ENCODE measurements around the gene EDEM2.

EDEM2 gene

GRCh38 chr20:35134880-35135279 lies 12.3 kb downstream of the EDEM2 start:
- in situ Hi-C loops (cut with HindIII; ENCODE audit: low pct_ligation_motif_present, low sequenced_read_pairs), result no loop called here
- no peaks in the 10 kb centered on the region for H3K27me3 ChIP-seq (replicated peaks)
- DNase-seq, result no peak
- H3K36me3 ChIP-seq (replicated peaks), result peaks cover 23% of the 10 kb centered on the region
- H3K4me3 ChIP-seq (ENCODE audit: low read depth, low read length), result no peak overlapping the region
- TF ChIP-seq CTCF (IDR thresholded peaks at IDR 0.05; ENCODE audit: low read depth, low read length, missing control alignments), result no peak
- no peak overlapping the region for H3K27ac ChIP-seq

- H3K27ac ChIP-seq, result no peak overlapping the region
- no peak for DNase-seq
- in situ Hi-C loops (cut with HindIII; ENCODE audit: low pct_ligation_motif_present, low sequenced_read_pairs), result no loop called here
Measured at GRCh38 chr20:35134472-35134871, 12.7 kb downstream of the EDEM2 start.

GRCh38 chr20:35133735-35134134 lies 13.4 kb downstream of the EDEM2 start:
- in situ Hi-C loops (cut with HindIII; ENCODE audit: low pct_ligation_motif_present, low sequenced_read_pairs), result no loop called here
- TF ChIP-seq CTCF (IDR thresholded peaks at IDR 0.05; ENCODE audit: low read depth, low read length, missing control alignments), result no peak
- no peak overlapping the region for H3K4me3 ChIP-seq (ENCODE audit: low read depth, low read length)
- no peak for DNase-seq
- H3K36me3 ChIP-seq (replicated peaks), result peaks cover 23% of the 10 kb centered on the region
- no peak overlapping the region for H3K27ac ChIP-seq
- no peaks in the 10 kb centered on the region for H3K27me3 ChIP-seq (replicated peaks)

More at GRCh38 chr20:35134472-35134871, 12.7 kb downstream of the EDEM2 start:
- Histone ChIP-seq H3K36me3 (replicated peaks) (peaks cover 23% of the 10 kb centered on the region), H3K27me3 (replicated peaks) (no peaks in the 10 kb centered on the region), H3K4me3 (ENCODE audit: low read depth, low read length) (no peak overlapping the region)
- TF ChIP-seq CTCF (IDR thresholded peaks at IDR 0.05; ENCODE audit: low read depth, low read length, missing control alignments), result no peak

- H3K27ac ChIP-seq, result no peak overlapping the region
- peaks cover 20% of the 10 kb centered on the region for H3K36me3 ChIP-seq (replicated peaks)
- H3K4me3 ChIP-seq (ENCODE audit: low read depth, low read length), result no peak overlapping the region
- TF ChIP-seq CTCF (IDR thresholded peaks at IDR 0.05; ENCODE audit: low read depth, low read length, missing control alignments), result no peak
- in situ Hi-C loops (cut with HindIII; ENCODE audit: low pct_ligation_motif_present, low sequenced_read_pairs), result no loop called here
- H3K27me3 ChIP-seq (replicated peaks), result no peaks in the 10 kb centered on the region
- no peak for DNase-seq
Measured at GRCh38 chr20:35133031-35133430, 14.1 kb downstream of the EDEM2 start.

GRCh38 chr20:35131934-35132333 lies 15.2 kb downstream of the EDEM2 start:
- Histone ChIP-seq H3K27me3 (replicated peaks) (no peaks in the 10 kb centered on the region), H3K36me3 (replicated peaks) (peaks cover 11% of the 10 kb centered on the region), H3K27ac (no peak overlapping the region), H3K4me3 (ENCODE audit: low read depth, low read length) (no peak overlapping the region)
- in situ Hi-C loops (cut with HindIII; ENCODE audit: low pct_ligation_motif_present, low sequenced_read_pairs), result no loop called here
- no peak for TF ChIP-seq CTCF (IDR thresholded peaks at IDR 0.05; ENCODE audit: low read depth, low read length, missing control alignments)
- no peak for DNase-seq

- no peak for DNase-seq
- H3K27ac ChIP-seq, result peak overlapping the region; percentile 45
- peaks cover 15% of the 10 kb centered on the region for H3K36me3 ChIP-seq (replicated peaks)
- TF ChIP-seq CTCF (IDR thresholded peaks at IDR 0.05; ENCODE audit: low read depth, low read length, missing control alignments), result no peak
- in situ Hi-C loops (cut with HindIII; ENCODE audit: low pct_ligation_motif_present, low sequenced_read_pairs), result no loop called here
- no peaks in the 10 kb centered on the region for H3K27me3 ChIP-seq (replicated peaks)
- H3K4me3 ChIP-seq (ENCODE audit: low read depth, low read length), result no peak overlapping the region
Measured at GRCh38 chr20:35129647-35130069, 17.5 kb downstream of the EDEM2 start.
